ENCODE data around the gene FNIP2.
"Not testable (repeated sequence)": the region's sequence is repeated elsewhere in the genome, so short reads cannot be mapped to it uniquely, and the experiment has no call there.

FNIP2 gene

DNA sequence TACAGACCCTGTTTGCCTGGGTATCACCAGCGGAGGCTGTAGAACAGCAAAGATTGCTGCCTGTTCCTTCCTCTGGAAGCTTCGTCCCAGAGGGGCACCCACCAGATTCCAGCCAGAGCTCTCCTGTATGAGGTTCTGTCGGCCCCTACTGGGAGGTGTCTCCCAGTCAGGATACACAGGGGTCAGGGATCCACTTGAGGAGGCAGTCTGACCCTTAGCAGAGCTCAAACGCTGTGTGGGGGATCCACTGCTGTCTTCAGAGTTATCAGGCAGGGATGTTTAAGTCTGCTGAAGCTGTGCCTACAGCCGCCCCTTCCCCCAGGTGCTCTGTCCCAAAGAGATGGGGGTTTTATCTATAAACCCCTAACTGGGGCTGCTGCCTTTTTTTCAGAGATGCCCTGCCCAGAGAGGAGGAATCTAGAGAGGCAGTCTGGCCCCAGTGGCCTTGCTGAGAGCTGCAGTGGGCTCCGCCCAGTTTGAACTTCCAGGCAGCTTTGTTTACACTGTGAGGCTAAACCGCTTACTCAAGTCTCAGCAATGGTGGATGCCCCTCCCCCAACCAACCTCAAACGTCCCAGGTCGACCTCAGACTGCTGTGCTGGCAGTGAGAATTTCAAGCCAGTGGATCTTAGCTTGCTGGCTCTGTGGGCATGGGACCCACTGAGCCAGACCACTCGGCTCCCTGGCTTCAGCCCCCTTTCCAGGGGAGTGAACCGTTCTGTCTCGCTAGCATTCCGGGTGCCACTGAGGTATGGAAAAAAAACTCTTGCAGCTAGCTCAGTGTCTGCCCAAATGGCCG lies 133.7 kb downstream of the FNIP2 start:
- in situ Hi-C loops (cut with HindIII; ENCODE audit: low pct_ligation_motif_present, low sequenced_read_pairs); H3K27me3 ChIP-seq (replicated peaks); H3K36me3 ChIP-seq (replicated peaks); H3K4me3 ChIP-seq (ENCODE audit: low read depth, low read length): not testable (repeated sequence)
- peak; percentile 92 for DNase-seq
- TF ChIP-seq, protein P1, sequence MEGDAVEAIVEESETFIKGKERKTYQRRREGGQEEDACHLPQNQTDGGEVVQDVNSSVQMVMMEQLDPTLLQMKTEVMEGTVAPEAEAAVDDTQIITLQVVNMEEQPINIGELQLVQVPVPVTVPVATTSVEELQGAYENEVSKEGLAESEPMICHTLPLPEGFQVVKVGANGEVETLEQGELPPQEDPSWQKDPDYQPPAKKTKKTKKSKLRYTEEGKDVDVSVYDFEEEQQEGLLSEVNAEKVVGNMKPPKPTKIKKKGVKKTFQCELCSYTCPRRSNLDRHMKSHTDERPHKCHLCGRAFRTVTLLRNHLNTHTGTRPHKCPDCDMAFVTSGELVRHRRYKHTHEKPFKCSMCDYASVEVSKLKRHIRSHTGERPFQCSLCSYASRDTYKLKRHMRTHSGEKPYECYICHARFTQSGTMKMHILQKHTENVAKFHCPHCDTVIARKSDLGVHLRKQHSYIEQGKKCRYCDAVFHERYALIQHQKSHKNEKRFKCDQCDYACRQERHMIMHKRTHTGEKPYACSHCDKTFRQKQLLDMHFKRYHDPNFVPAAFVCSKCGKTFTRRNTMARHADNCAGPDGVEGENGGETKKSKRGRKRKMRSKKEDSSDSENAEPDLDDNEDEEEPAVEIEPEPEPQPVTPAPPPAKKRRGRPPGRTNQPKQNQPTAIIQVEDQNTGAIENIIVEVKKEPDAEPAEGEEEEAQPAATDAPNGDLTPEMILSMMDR (IDR thresholded peaks at IDR 0.05; ENCODE audit: low read depth, low read length, missing control alignments) = peak; percentile 43
- peak overlapping the region; percentile 30 for H3K27ac ChIP-seq

DNA sequence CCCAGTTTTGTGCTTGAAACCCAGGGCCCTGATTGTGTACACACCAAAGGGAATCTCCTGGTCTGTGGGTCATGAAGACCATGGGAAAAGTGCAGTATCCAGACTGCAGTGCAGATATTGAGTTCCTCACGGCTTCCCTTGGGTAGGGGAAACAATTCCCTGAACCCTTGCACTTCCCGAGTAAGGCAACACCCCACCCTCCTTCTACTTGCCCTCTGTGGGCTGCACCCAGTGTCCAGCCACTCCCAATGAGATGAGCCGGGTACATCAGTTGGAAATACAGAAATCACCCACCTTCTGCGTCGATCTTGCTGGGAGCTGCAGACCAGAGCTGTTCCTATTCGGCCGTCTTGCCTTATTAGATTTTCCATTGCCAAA lies 134.2 kb downstream of the FNIP2 start:
- TF ChIP-seq, protein P1 (IDR thresholded peaks at IDR 0.05; ENCODE audit: low read depth, low read length, missing control alignments) = no peak
- H3K36me3 ChIP-seq (replicated peaks) = no peaks in the 10 kb centered on the region
- no peaks in the 10 kb centered on the region for H3K27me3 ChIP-seq (replicated peaks)
- DNase-seq = no peak
- peak overlapping the region; percentile 30 for H3K27ac ChIP-seq
- in situ Hi-C loops (cut with HindIII; ENCODE audit: low pct_ligation_motif_present, low sequenced_read_pairs) = no loop called here
- H3K4me3 ChIP-seq (ENCODE audit: low read depth, low read length) = no peak overlapping the region

DNA sequence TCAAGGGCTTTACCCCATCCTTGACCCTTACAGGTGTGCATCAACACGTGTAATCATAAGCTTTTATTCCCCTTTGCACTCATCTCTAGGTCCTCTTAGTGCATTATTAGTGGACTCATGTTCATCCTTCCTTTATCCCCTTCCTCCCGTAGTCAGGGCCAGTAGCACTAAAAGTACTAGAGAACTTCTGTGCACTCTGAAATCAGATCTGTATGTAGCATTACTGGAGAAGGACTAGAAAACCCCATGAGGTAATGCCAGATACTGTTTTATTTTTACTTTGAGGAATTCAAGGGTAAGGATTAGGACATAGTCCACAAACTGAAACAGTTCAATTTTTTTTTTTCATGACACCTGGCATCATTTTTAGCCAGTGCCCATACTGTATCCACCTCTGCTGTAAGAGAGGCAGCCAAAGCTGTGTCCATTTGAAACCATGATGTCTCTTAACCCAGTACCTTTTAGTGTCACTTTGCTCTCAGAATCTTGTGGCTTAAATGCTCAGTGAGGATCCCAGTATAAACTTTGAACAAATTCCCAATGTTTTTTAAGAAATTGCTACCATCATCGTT lies 134.7 kb downstream of the FNIP2 start:
- no peaks in the 10 kb centered on the region for H3K36me3 ChIP-seq (replicated peaks)
- in situ Hi-C loops (cut with HindIII; ENCODE audit: low pct_ligation_motif_present, low sequenced_read_pairs) = no loop called here
- no peak for DNase-seq
- no peak overlapping the region for H3K4me3 ChIP-seq (ENCODE audit: low read depth, low read length)
- H3K27ac ChIP-seq = no peak overlapping the region
- TF ChIP-seq, protein P1 (IDR thresholded peaks at IDR 0.05; ENCODE audit: low read depth, low read length, missing control alignments) = no peak
- no peaks in the 10 kb centered on the region for H3K27me3 ChIP-seq (replicated peaks)

DNA sequence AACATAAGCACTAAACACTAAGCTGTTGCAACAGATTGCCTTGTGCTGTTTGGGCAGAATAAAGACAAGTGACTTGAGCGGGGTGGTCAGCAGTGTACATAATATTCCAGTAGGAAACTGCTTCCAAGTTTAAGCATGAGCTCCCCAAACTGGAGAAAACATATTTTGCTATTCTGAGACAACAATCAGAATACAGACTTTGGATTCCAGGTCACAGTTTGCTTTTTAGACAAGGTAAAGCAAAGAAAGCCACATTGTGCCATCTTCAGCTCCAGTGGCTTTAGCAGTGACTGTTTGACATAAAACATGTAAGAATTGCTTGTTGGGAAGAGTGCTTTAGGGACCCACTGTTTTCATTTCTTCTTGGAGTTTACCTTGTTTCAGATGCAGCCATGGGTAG lies 136.0 kb downstream of the FNIP2 start:
- no peaks in the 10 kb centered on the region for H3K27me3 ChIP-seq (replicated peaks)
- no peak for DNase-seq
- TF ChIP-seq, protein P1 (IDR thresholded peaks at IDR 0.05; ENCODE audit: low read depth, low read length, missing control alignments) = no peak
- no peaks in the 10 kb centered on the region for H3K36me3 ChIP-seq (replicated peaks)
- H3K4me3 ChIP-seq (ENCODE audit: low read depth, low read length) = no peak overlapping the region
- H3K27ac ChIP-seq = no peak overlapping the region
- in situ Hi-C loops (cut with HindIII; ENCODE audit: low pct_ligation_motif_present, low sequenced_read_pairs) = no loop called here

DNA sequence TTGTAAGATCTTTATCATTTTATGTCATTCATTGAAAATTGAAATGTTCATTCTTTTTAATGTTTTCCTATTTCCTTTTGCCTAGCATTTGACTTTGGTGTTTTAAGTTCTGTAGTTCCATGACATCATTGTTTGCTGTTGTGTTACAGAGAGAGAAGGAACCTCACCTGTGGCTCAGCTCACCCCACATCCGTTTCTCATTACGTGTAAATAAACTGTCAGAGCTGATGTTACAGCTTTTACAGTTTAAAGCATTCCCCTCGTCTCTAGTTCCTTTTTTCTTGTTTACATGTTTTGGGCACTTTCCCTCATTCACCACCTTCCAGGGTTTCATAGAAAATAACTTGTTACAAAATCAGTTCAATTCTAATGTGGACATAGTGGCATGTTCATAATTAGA lies 137.2 kb downstream of the FNIP2 start:
- in situ Hi-C loops (cut with HindIII; ENCODE audit: low pct_ligation_motif_present, low sequenced_read_pairs) = no loop called here
- Histone ChIP-seq H3K27me3 (replicated peaks) (no peaks in the 10 kb centered on the region), H3K27ac (no peak overlapping the region), H3K4me3 (ENCODE audit: low read depth, low read length) (no peak overlapping the region), H3K36me3 (replicated peaks) (no peaks in the 10 kb centered on the region)
- TF ChIP-seq, protein P1 (IDR thresholded peaks at IDR 0.05; ENCODE audit: low read depth, low read length, missing control alignments) = no peak
- DNase-seq = no peak
